Measurements from ENCODE around the gene SYCP2L. TPM values are rescaled to one million over a fixed set of nuclear protein-coding genes. Genes with fewer than 3 reads are reported as not detected.

Gene SYCP2L
- total RNA-seq, 4 donors from 2014 or later, result 0.53 to 1.3 TPM; not detected in 2

DNA sequence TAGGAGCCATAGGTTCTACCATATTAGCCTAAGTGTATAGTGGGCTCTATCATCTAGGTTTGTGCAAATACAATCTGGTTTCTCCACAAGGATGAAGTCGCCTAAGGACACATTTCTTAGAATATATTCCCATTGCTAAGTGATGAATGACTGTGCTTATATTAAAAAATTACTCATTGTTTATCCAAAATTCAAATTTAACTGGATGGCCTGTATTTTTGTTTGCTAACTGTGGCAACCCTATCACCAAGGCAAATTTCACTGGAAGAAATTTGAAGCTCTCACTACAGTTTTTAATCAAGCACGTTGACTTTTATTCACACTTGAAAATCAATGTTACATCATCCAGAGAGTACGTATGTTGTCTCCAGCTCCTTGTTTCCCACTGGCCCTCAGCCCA lies 18.9 kb upstream of the SYCP2L start:
- Histone ChIP-seq H3K27me3 (no peaks in the 10 kb centered on the region), H3K27ac (no peak overlapping the region), H3K4me3 (no peak overlapping the region), H3K36me3 (no peaks in the 10 kb centered on the region), H3K9me3 (no peaks in the 10 kb centered on the region), H3K4me1 (no peaks in the 10 kb centered on the region)
- WGBS, 2 donors, result 78 to 80% methylated on average over 3 of the region's 3 CpGs
- intact Hi-C loops (cut with DNase I), result no loop called here
- no peak for DNase-seq
- TF ChIP-seq POLR2A (IDR thresholded peaks at IDR 0.05), result no peak
- TF ChIP-seq, protein P1, sequence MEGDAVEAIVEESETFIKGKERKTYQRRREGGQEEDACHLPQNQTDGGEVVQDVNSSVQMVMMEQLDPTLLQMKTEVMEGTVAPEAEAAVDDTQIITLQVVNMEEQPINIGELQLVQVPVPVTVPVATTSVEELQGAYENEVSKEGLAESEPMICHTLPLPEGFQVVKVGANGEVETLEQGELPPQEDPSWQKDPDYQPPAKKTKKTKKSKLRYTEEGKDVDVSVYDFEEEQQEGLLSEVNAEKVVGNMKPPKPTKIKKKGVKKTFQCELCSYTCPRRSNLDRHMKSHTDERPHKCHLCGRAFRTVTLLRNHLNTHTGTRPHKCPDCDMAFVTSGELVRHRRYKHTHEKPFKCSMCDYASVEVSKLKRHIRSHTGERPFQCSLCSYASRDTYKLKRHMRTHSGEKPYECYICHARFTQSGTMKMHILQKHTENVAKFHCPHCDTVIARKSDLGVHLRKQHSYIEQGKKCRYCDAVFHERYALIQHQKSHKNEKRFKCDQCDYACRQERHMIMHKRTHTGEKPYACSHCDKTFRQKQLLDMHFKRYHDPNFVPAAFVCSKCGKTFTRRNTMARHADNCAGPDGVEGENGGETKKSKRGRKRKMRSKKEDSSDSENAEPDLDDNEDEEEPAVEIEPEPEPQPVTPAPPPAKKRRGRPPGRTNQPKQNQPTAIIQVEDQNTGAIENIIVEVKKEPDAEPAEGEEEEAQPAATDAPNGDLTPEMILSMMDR (IDR thresholded peaks at IDR 0.05), result no peak

DNA sequence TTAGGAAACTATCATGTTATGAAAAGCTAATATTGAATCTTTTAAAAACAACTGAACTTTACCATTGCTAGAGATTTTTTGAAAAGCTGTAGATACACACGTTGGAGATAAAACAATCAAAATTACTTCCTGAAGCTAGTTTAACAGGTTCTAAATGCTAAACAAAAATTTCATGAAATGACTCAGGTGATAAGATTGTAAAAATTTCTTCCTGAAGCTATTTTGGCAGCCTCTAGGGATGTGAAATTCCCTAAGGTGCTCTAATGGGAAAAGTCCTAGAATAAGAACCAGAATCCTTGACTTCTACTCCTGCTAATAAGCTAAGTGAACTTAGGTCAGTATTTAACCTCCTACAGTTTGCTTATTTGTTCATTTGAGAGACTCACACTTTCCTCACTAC lies 13.5 kb upstream of the SYCP2L start:
- 16 to 20% methylated on average over 1 of the region's 1 CpG for WGBS, 2 donors
- no peak for TF ChIP-seq POLR2A (IDR thresholded peaks at IDR 0.05)
- TF ChIP-seq, protein P1 (IDR thresholded peaks at IDR 0.05), result no peak

GRCh38 chr6:10874207-10874606 lies 12.6 kb upstream of the SYCP2L start:
- H3K4me1 ChIP-seq, result no peaks in the 10 kb centered on the region
- H3K4me3 ChIP-seq, result no peak overlapping the region
- H3K36me3 ChIP-seq, result no peaks in the 10 kb centered on the region
- no peak for DNase-seq
- no peak overlapping the region for H3K27ac ChIP-seq
- WGBS, 2 donors, result 90 to 91% methylated on average over 3 to 6 of the region's 6 CpGs
- TF ChIP-seq POLR2A (IDR thresholded peaks at IDR 0.05), result no peak
- TF ChIP-seq, protein P1 (IDR thresholded peaks at IDR 0.05), result no peak
- H3K9me3 ChIP-seq, result no peaks in the 10 kb centered on the region
- intact Hi-C loops (cut with DNase I), result no loop called here
- peaks cover 0 to 2% (median 0%) of the 10 kb centered on the region in 4 donors for H3K27me3 ChIP-seq

More for the DNA sequence above, 13.5 kb upstream of the SYCP2L start:
- Histone ChIP-seq H3K36me3 (no peaks in the 10 kb centered on the region), H3K27ac (no peak overlapping the region), H3K9me3 (no peaks in the 10 kb centered on the region), H3K27me3 (no peaks in the 10 kb centered on the region), H3K4me1 (no peaks in the 10 kb centered on the region), H3K4me3 (no peak overlapping the region)
- no peak for DNase-seq
- intact Hi-C loops (cut with DNase I), result no loop called here

DNA sequence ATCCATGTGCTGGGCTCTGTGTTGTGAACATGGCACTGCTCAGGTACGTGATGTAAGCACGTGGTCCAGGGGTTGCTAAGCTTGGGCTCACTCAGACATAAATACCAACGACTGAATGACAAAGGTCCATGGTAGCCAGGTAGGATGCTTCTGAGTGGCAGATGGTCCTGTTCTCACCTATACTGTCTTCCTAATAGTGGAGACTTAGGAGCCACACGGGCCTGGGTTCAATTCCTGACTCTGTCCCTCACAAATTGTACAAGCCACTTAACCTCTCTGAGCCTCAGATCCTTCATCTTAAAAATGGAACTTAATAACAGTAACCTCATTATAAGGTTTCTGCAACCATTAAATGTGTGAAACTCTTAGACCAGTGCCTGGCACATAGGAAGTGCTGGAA lies 11.8 kb upstream of the SYCP2L start:
- Histone ChIP-seq H3K27me3 (peaks cover 0 to 10% (median 0%) of the 10 kb centered on the region in 4 donors), H3K4me3 (no peak overlapping the region), H3K27ac (no peak overlapping the region), H3K36me3 (no peaks in the 10 kb centered on the region), H3K4me1 (no peaks in the 10 kb centered on the region), H3K9me3 (no peaks in the 10 kb centered on the region)
- TF ChIP-seq, protein P1 (IDR thresholded peaks at IDR 0.05), result no peak
- TF ChIP-seq POLR2A (IDR thresholded peaks at IDR 0.05), result no peak
- WGBS, 2 donors, result 75 to 84% methylated on average over 2 to 4 of the region's 4 CpGs
- no peak for DNase-seq
- intact Hi-C loops (cut with DNase I), result no loop called here

DNA sequence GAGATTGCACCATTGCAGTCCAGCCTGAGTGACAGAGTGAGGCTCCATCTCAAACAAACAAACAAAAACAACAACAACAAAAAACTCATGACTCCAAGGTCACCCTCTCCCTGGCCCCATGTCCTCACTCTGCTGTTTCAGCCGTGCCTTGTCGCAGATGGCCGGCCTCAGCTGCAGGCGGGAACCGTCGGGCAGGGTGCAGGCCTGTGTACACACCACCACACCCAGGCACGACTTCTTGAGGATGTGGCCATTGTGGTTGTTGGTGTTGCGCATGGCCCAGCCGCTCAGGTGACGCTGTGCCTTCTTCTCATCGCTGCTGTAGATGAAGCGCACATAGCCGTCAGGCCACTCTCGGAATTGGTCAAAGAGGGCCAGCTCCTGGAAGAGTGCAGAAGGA lies 9.8 kb upstream of the SYCP2L start:
- Histone ChIP-seq H3K4me3 (no peak overlapping the region), H3K27me3 (peaks cover 4 to 30% (median 8%) of the 10 kb centered on the region in 4 donors), H3K9me3 (no peaks in the 10 kb centered on the region), H3K27ac (no peak overlapping the region), H3K4me1 (peaks cover 0 to 6% (median 4%) of the 10 kb centered on the region in 3 donors), H3K36me3 (no peaks in the 10 kb centered on the region)
- no peak for DNase-seq
- intact Hi-C loops (cut with DNase I), result no loop called here
- no CpG with 5 or more reads among the region's 14 CpGs for WGBS, 2 donors
- TF ChIP-seq, protein P1 (IDR thresholded peaks at IDR 0.05), result no peak
- no peak for TF ChIP-seq POLR2A (IDR thresholded peaks at IDR 0.05)

Measured in esophagus squamous epithelium (tissue), 5 donors.